Sigmoid colon (tissue), 7 donors: ENCODE measurements around the gene TRAF3. TPM values are rescaled to one million over a fixed set of nuclear protein-coding genes. Genes with fewer than 3 reads are reported as not detected.

Source experiments
- DNase-seq: peaks from one replicate; pipeline ENCODE4 v3.0.0-alpha.2; 2019
- H3K27ac ChIP-seq, 4 donors: fragments of 200-600 bp; sonication (generic); one replicate each; pipeline ENCODE4 v1.5.1; 2016 to 2019; ENCODE audit warnings: mild to moderate bottlenecking in 1 of 4
- H3K27me3 ChIP-seq, 3 donors: fragments of 200-600 bp; sonication (generic); one replicate each; pipeline ENCODE4 v1.5.1; 2019; ENCODE audit warnings: mild to moderate bottlenecking in 1 of 3
- H3K36me3 ChIP-seq, 4 donors: fragments of 200-600 bp; sonication (generic); one replicate each; pipeline ENCODE4 v1.5.1; 2016 to 2019
- H3K4me1 ChIP-seq, 4 donors: fragments of 200-600 bp; sonication (generic); one replicate each; pipeline ENCODE4 v1.5.1; 2017 to 2019
- H3K4me3 ChIP-seq, 4 donors: fragments of 200-600 bp; sonication (generic); one replicate each; pipeline ENCODE4 v1.5.1; 2017 to 2019; ENCODE audit warnings: mild to moderate bottlenecking in 2 of 4, moderate library complexity in 1 of 4
- H3K9me3 ChIP-seq, 4 donors: fragments of 200-600 bp in 3 of 4; sonication (generic) in 3 of 4; one replicate each; pipeline versions ENCODE4 v1.5.1 to v1.6.1; 2013 to 2019
- CTCF ChIP-seq, 4 experiments: fragments of 450-650 bp in 3 of 4; fragments of 200-600 bp in 1 of 4; IDR thresholded peaks; one replicate each; pipeline ENCODE4 v1.5.1; 2016 to 2019; ENCODE audit warnings: antibody characterized with exemption in 4 of 4, mild to moderate bottlenecking in 3 of 4, moderate library complexity in 2 of 4
- EP300 ChIP-seq, 4 donors: sonication (generic); formaldehyde crosslinking; IDR thresholded peaks; one replicate each; pipeline ENCODE4 v1.6.1; 2017; ENCODE audit warnings: antibody characterized with exemption in 4 of 4
- POLR2A ChIP-seq, 2 donors: fragments of 450-650 bp; IDR thresholded peaks; one replicate each; pipeline ENCODE4 v1.6.1; 2016; ENCODE audit warnings: antibody characterized with exemption in 2 of 2, mild to moderate bottlenecking in 2 of 2, moderate library complexity in 2 of 2
- POLR2AphosphoS5 ChIP-seq, 4 donors: sonication (generic); formaldehyde crosslinking; IDR thresholded peaks; one replicate each; pipeline ENCODE4 v1.6.1; 2017; ENCODE audit warnings: antibody characterized with exemption in 4 of 4
- WGBS, 2 donors: extraction: QIAGEN DNeasy Blood & Tissue Kit; methylation state at CpG; one replicate each; pipeline ENCODE4 v1.1.7; 2013; 5-methylcytosine and 5-hydroxymethylcytosine counted together
- intact Hi-C: fragments of 100-400 bp; cut with DNase I; formaldehyde crosslinking; loops from one replicate; pipeline ENCODE4 v1.15.1; 2023
- polyA plus RNA-seq, 3 donors: library from polyadenylated mRNA; stranded (reverse); fragments of 200-250 nt; gene quantifications; one replicate each; pipeline ENCODE4 v1.2.3, GENCODE V29; 2013
- total RNA-seq, 4 donors: library from RNA; depleted of rRNA; stranded (reverse); fragments of >200 nt; gene quantifications; one replicate each; pipeline ENCODE4 v1.1.0, GENCODE V29; 2016
- donor health status: healthy with polysubstance abuse.
- donor health status: Bipolar disorder and iron deficiency.
- donor health status: healthy.

TRAF3 gene
- total and polyA plus RNA-seq, 7 donors, result 9.5 to 18.6 (median 12.3) TPM

DNA sequence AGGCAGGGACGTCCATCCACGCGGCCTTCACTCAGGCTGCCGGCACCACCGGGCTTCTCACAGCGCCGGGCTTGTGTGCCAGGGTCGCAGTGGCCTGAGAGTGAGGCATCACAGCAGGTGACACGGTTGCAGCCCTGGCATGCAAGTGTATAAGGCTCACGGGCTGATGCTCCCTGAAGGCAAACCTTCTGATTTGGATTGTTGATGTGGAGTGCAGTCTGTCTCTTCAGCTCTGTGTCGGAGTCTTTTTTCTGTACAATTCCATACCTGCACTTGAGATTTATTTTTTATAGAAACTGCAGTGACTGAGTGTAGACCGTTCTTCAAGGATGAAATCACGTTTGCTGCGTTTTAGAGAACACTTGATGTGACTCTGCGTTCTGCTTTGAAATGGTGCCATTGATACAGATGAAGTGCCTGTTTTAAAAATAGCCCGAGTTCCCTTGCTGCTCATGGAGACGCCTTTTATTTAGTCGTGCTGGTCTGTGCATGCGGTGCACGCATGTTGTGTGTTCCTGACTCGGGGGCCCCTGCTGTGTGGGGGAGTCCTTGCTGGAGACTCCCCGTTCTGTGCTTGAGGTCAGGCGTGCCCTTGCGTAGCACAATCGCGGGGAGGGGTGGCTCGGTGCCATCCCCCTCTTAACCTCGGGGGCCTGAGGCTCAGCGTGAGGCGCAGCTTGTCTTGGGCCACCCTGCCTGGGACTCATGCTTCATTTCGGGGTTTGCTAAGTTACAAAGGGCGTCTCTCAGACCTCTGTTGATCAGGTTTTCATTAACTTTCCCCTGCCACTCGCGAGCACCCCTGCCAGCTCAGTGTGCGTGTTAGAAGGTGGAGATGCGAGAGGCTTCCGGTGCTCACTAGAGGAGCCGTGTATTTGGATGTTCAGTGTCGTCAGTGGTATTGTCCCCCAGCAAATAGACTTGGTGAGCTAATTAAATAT is 123.7 kb downstream of the TRAF3 start:
- 70 to 90% methylated on average over 39 of the region's 39 CpGs for WGBS, 2 donors
- peaks cover 0 to 47% (median 9%) of the 10 kb centered on the region in 4 donors for H3K36me3 ChIP-seq
- no peak for DNase-seq
- H3K27ac ChIP-seq, result no peak overlapping the region
- intact Hi-C loops, result no loop called here
- H3K4me1 ChIP-seq, result no peaks in the 10 kb centered on the region
- no peaks in the 10 kb centered on the region for H3K27me3 ChIP-seq
- no peaks in the 10 kb centered on the region for H3K9me3 ChIP-seq
- H3K4me3 ChIP-seq, result no peak overlapping the region
- TF ChIP-seq EP300 (IDR thresholded peaks at IDR 0.05) (no peak), POLR2A (IDR thresholded peaks at IDR 0.05) (no peak), CTCF (IDR thresholded peaks at IDR 0.05) (no peak), POLR2AphosphoS5 (IDR thresholded peaks at IDR 0.05) (no peak)

- Histone ChIP-seq H3K4me1 (no peaks in the 10 kb centered on the region), H3K27ac (no peak overlapping the region), H3K27me3 (no peaks in the 10 kb centered on the region), H3K4me3 (no peak overlapping the region), H3K36me3 (peaks cover 0 to 53% (median 9%) of the 10 kb centered on the region in 4 donors), H3K9me3 (no peaks in the 10 kb centered on the region)
- 55 to 84% methylated on average over 4 of the region's 4 CpGs for whole genome bisulfite sequencing, 2 donors
- intact Hi-C loops, result no loop called here
- no peak for TF ChIP-seq POLR2AphosphoS5 (IDR thresholded peaks at IDR 0.05)
- no peak for TF ChIP-seq EP300 (IDR thresholded peaks at IDR 0.05)
- TF ChIP-seq CTCF (IDR thresholded peaks at IDR 0.05), result no peak
- no peak for TF ChIP-seq POLR2A (IDR thresholded peaks at IDR 0.05)
- no peak for DNase-seq
Observed at GRCh38 chr14:102901633-102902032, 124.4 kb downstream of the TRAF3 start.

GRCh38 chr14:102902086-102902485 is 124.8 kb downstream of the TRAF3 start:
- DNase-seq, result no peak
- Histone ChIP-seq H3K4me3 (no peak overlapping the region), H3K27ac (no peak overlapping the region), H3K4me1 (no peaks in the 10 kb centered on the region), H3K27me3 (no peaks in the 10 kb centered on the region), H3K36me3 (peaks cover 0 to 58% (median 9%) of the 10 kb centered on the region in 4 donors), H3K9me3 (no peaks in the 10 kb centered on the region)
- TF ChIP-seq POLR2A (IDR thresholded peaks at IDR 0.05) (no peak), POLR2AphosphoS5 (IDR thresholded peaks at IDR 0.05) (no peak), EP300 (IDR thresholded peaks at IDR 0.05) (no peak), CTCF (IDR thresholded peaks at IDR 0.05) (no peak)
- intact Hi-C loops, result no loop called here
- 69 to 92% methylated on average over 7 of the region's 7 CpGs for WGBS, 2 donors

GRCh38 chr14:102902523-102903247 is 125.4 kb downstream of the TRAF3 start:
- H3K27ac ChIP-seq, result no peak overlapping the region
- DNase-seq, result no peak
- no peaks in the 10 kb centered on the region for H3K9me3 ChIP-seq
- H3K4me1 ChIP-seq, result no peaks in the 10 kb centered on the region
- intact Hi-C loops, result no loop called here
- no peaks in the 10 kb centered on the region for H3K27me3 ChIP-seq
- WGBS, 2 donors, result 91 to 94% methylated on average over 12 of the region's 12 CpGs
- no peak for TF ChIP-seq EP300 (IDR thresholded peaks at IDR 0.05)
- no peak for TF ChIP-seq POLR2AphosphoS5 (IDR thresholded peaks at IDR 0.05)
- no peak for TF ChIP-seq POLR2A (IDR thresholded peaks at IDR 0.05)
- no peak for TF ChIP-seq CTCF (IDR thresholded peaks at IDR 0.05)
- H3K4me3 ChIP-seq, result no peak overlapping the region
- peaks cover 0 to 57% (median 9%) of the 10 kb centered on the region in 4 donors for H3K36me3 ChIP-seq
